Keratinocyte (primary cell): ENCODE results near the gene CCM2.

ENCODE experiments used
- CTCF ChIP-seq, 3 experiments: IDR thresholded peaks in 1 of 3; conservative IDR thresholded peaks in 1 of 3; optimal IDR thresholded peaks in 1 of 3; 2 replicates in 2 of 3; 3 replicates in 1 of 3; pipeline versions ENCODE3 to v1.5.1; 2011; ENCODE audit warnings: low read length in 3 of 3, mild to moderate bottlenecking in 3 of 3, moderate library complexity in 2 of 3, control low read depth in 1 of 3, inconsistent platforms in 1 of 3; ENCODE audit not compliant: insufficient read depth in 2 of 3; ENCODE audit errors: extremely low read depth in 1 of 3
- EZH2 ChIP-seq: IDR thresholded peaks from one replicate; pipeline ENCODE4 v1.6.1; 2012; ENCODE audit warnings: inconsistent platforms, mild to moderate bottlenecking, low read length, moderate library complexity

GRCh38 chr7:45033931-45034290 is 33.9 kb downstream of the CCM2 start:
- no peak for TF ChIP-seq CTCF (optimal IDR thresholded peaks at IDR 0.05 in 1 of 3, IDR thresholded peaks at IDR 0.05 in 1 of 3, conservative IDR thresholded peaks at IDR 0.05 in 1 of 3; ENCODE audit: extremely low read depth in 1 of 3, insufficient read depth in 2 of 3, low read length in 3 of 3)
- no peak for TF ChIP-seq EZH2
